Activated T-helper 17 cell treated with anti-CD3 and anti-CD28 coated beads, Interleukin-2, amount 50 U/mL, for 72 hours (primary cell): ENCODE data around the gene MEPCE. TPM values are rescaled to one million over a fixed set of nuclear protein-coding genes. Genes with fewer than 3 reads are reported as not detected.
"Not testable (repeated sequence)": the region's sequence is repeated elsewhere in the genome, so short reads cannot be mapped to it uniquely, and the experiment has no call there.

Experiments used
- ATAC-seq: fragments of 150-1000 bp; cut with Tn5 transposase; replicated peaks from 2 replicates; pipeline ENCODE4 v1.10.0; 2021; ENCODE audit warnings: mild to moderate bottlenecking, moderate library complexity
- H3K27ac Mint-ChIP-seq: one replicate; pipeline ENCODE4 v1.8.0; 2022; ENCODE audit warnings: mixed read lengths
- H3K27me3 Mint-ChIP-seq: one replicate; pipeline ENCODE4 v1.8.0; 2022; ENCODE audit warnings: mixed read lengths
- H3K36me3 Mint-ChIP-seq: one replicate; pipeline ENCODE4 v1.8.0; 2022; ENCODE audit warnings: low read depth, mild to moderate bottlenecking, mixed read lengths
- H3K4me1 Mint-ChIP-seq: one replicate; pipeline ENCODE4 v1.8.0; 2022; ENCODE audit warnings: mixed read lengths
- H3K4me3 Mint-ChIP-seq: one replicate; pipeline ENCODE4 v1.8.0; 2022; ENCODE audit warnings: mild to moderate bottlenecking, mixed read lengths
- H3K9me3 Mint-ChIP-seq: one replicate; pipeline ENCODE4 v1.8.0; 2022; ENCODE audit warnings: mixed read lengths
- total RNA-seq, 2 donors: library from RNA; stranded (reverse); gene quantifications; one replicate each; pipeline ENCODE4 v1.2.3, GENCODE V29; 2022

The MEPCE gene
- total RNA-seq, 2 donors from 2014 or later, result 59.5 to 65.2 TPM

GRCh38 chr7:100453854-100454253 lies 24.2 kb downstream of the MEPCE start:
- not testable (repeated sequence) for ATAC-seq, H3K27me3 Mint-ChIP-seq, H3K27ac Mint-ChIP-seq, H3K9me3 Mint-ChIP-seq, H3K36me3 Mint-ChIP-seq, H3K4me3 Mint-ChIP-seq
- H3K4me1 Mint-ChIP-seq, result peaks cover 11% of the 10 kb centered on the region

- no peak overlapping the region for H3K4me3 Mint-ChIP-seq
- H3K27me3 Mint-ChIP-seq, result no peaks in the 10 kb centered on the region
- H3K9me3 Mint-ChIP-seq, result no peaks in the 10 kb centered on the region
- peaks cover 11% of the 10 kb centered on the region for H3K4me1 Mint-ChIP-seq
- H3K27ac Mint-ChIP-seq, result no peak overlapping the region
- H3K36me3 Mint-ChIP-seq, result peaks cover 18% of the 10 kb centered on the region
- no peak for ATAC-seq
Observed at GRCh38 chr7:100455206-100455605, 25.6 kb downstream of the MEPCE start.

GRCh38 chr7:100456562-100456961 lies 26.9 kb downstream of the MEPCE start:
- Mint-ChIP-seq H3K9me3 (no peaks in the 10 kb centered on the region), H3K27me3 (no peaks in the 10 kb centered on the region), H3K4me1 (peaks cover 11% of the 10 kb centered on the region), H3K27ac (no peak overlapping the region), H3K4me3 (no peak overlapping the region), H3K36me3 (peaks cover 31% of the 10 kb centered on the region)
- no peak for ATAC-seq

GRCh38 chr7:100457033-100457432 lies 27.4 kb downstream of the MEPCE start:
- H3K4me1 Mint-ChIP-seq, result peaks cover 11% of the 10 kb centered on the region

GRCh38 chr7:100464210-100464660 lies 34.6 kb downstream of the MEPCE start, which contains the start of gene SPACDR:
SPACDR (minus strand) TSS chr7:100464260; CDS start chr7:100464025, 235 bp downstream.
- Mint-ChIP-seq H3K4me1 (no peaks in the 10 kb centered on the region), H3K27ac (peak within 1 kb of the TSS; percentile 46), H3K36me3 (peaks cover 86% of the 10 kb centered on the region), H3K4me3 (no peak within 1 kb of the TSS), H3K27me3 (no peaks in the 10 kb centered on the region), H3K9me3 (no peaks in the 10 kb centered on the region)
- ATAC-seq, result no peak

More at GRCh38 chr7:100457033-100457432, 27.4 kb downstream of the MEPCE start:
- Mint-ChIP-seq H3K27me3 (no peaks in the 10 kb centered on the region), H3K9me3 (no peaks in the 10 kb centered on the region), H3K27ac (no peak overlapping the region), H3K36me3 (peaks cover 33% of the 10 kb centered on the region), H3K4me3 (no peak overlapping the region)
- no peak for ATAC-seq

GRCh38 chr7:100464791-100465190 lies 35.2 kb downstream of the MEPCE start:
- no peak overlapping the region for H3K4me3 Mint-ChIP-seq
- H3K9me3 Mint-ChIP-seq, result no peaks in the 10 kb centered on the region
- no peaks in the 10 kb centered on the region for H3K4me1 Mint-ChIP-seq
- no peak for ATAC-seq
- H3K27ac Mint-ChIP-seq, result no peak overlapping the region
- H3K27me3 Mint-ChIP-seq, result no peaks in the 10 kb centered on the region
- peaks cover 86% of the 10 kb centered on the region for H3K36me3 Mint-ChIP-seq

GRCh38 chr7:100465299-100465698 lies 35.7 kb downstream of the MEPCE start:
- Mint-ChIP-seq H3K4me1 (no peaks in the 10 kb centered on the region), H3K4me3 (no peak overlapping the region), H3K27ac (no peak overlapping the region), H3K36me3 (peaks cover 89% of the 10 kb centered on the region), H3K9me3 (no peaks in the 10 kb centered on the region), H3K27me3 (no peaks in the 10 kb centered on the region)
- ATAC-seq, result no peak

GRCh38 chr7:100465702-100466311 lies 36.2 kb downstream of the MEPCE start:
- Mint-ChIP-seq H3K27ac (no peak overlapping the region), H3K4me1 (no peaks in the 10 kb centered on the region), H3K4me3 (no peak overlapping the region), H3K27me3 (no peaks in the 10 kb centered on the region), H3K36me3 (peaks cover 89% of the 10 kb centered on the region), H3K9me3 (no peaks in the 10 kb centered on the region)
- no peak for ATAC-seq

- no peak for ATAC-seq
- H3K36me3 Mint-ChIP-seq, result peaks cover 91% of the 10 kb centered on the region
Observed at GRCh38 chr7:100466653-100467605, 37.3 kb downstream of the MEPCE start.

GRCh38 chr7:100467638-100468373 lies 38.2 kb downstream of the MEPCE start:
- H3K27ac Mint-ChIP-seq, result no peak overlapping the region
- H3K4me1 Mint-ChIP-seq, result no peaks in the 10 kb centered on the region
- H3K27me3 Mint-ChIP-seq, result no peaks in the 10 kb centered on the region
- peaks cover 96% of the 10 kb centered on the region for H3K36me3 Mint-ChIP-seq
- ATAC-seq, result no peak
- H3K4me3 Mint-ChIP-seq, result no peak overlapping the region
- no peaks in the 10 kb centered on the region for H3K9me3 Mint-ChIP-seq

More at GRCh38 chr7:100466653-100467605, 37.3 kb downstream of the MEPCE start:
- Mint-ChIP-seq H3K4me1 (no peaks in the 10 kb centered on the region), H3K9me3 (no peaks in the 10 kb centered on the region), H3K27ac (no peak overlapping the region), H3K27me3 (no peaks in the 10 kb centered on the region), H3K4me3 (no peak overlapping the region)

GRCh38 chr7:100469227-100470044 lies 39.8 kb downstream of the MEPCE start:
- Mint-ChIP-seq H3K36me3 (peaks cover 96% of the 10 kb centered on the region), H3K27ac (peak overlapping the region; percentile 30), H3K9me3 (no peaks in the 10 kb centered on the region), H3K27me3 (no peaks in the 10 kb centered on the region), H3K4me3 (no peak overlapping the region), H3K4me1 (peaks cover 10% of the 10 kb centered on the region)
- peak; percentile 86 for ATAC-seq

GRCh38 chr7:100471021-100471420 lies 41.4 kb downstream of the MEPCE start:
- peaks cover 97% of the 10 kb centered on the region for H3K36me3 Mint-ChIP-seq
- no peaks in the 10 kb centered on the region for H3K9me3 Mint-ChIP-seq
- no peak overlapping the region for H3K4me3 Mint-ChIP-seq
- H3K27me3 Mint-ChIP-seq, result no peaks in the 10 kb centered on the region
- no peak for ATAC-seq
- no peak overlapping the region for H3K27ac Mint-ChIP-seq
- peaks cover 16% of the 10 kb centered on the region for H3K4me1 Mint-ChIP-seq

- no peak overlapping the region for H3K27ac Mint-ChIP-seq
- no peak for ATAC-seq
- H3K4me3 Mint-ChIP-seq, result no peak overlapping the region
- no peaks in the 10 kb centered on the region for H3K9me3 Mint-ChIP-seq
- no peaks in the 10 kb centered on the region for H3K27me3 Mint-ChIP-seq
- peaks cover 97% of the 10 kb centered on the region for H3K36me3 Mint-ChIP-seq
- H3K4me1 Mint-ChIP-seq, result peaks cover 22% of the 10 kb centered on the region
Observed at GRCh38 chr7:100472121-100472851, 42.7 kb downstream of the MEPCE start.
